ENCODE data around the gene NLN.

DNA sequence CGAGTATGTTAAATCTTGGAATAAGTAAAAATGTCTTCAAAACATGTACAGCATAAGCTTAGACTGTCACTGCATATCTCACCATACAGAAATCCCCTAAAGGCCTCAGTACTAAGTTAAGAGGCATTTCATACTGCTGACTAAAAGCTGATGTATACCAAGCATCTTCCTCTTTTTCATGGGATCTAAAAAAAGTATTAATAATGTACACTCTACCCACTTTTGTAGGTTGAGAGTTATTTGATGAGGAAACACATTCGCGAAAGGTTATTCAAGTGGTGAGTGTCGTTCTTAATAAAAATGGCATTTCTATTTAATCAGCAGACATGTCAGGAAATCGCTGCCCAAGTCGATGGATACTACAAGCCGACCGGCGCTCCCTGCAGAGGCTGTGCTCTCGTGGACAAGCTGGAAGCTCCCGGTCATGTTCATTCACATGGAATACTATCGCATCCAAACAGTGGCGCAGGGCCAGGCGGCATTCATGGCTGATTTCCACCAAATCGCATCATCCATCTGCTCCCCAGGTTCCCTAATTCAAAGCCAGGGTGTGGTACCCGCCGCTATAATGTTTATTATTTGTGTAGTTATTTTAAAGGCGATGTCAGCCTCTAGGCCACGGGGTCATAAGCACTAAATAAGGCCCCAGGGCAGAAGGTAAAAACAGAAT, 820 bp upstream of the NLN start:
- TF ChIP-seq CTCF (IDR thresholded peaks at IDR 0.05; ENCODE audit: poor library complexity) (no peak), EZH2 (IDR thresholded peaks at IDR 0.05; ENCODE audit: borderline replicate concordance) (no peak)

Measured in hepatocyte (in vitro differentiated cells).